SW 1271 (cell line): ENCODE data around the gene SLC35G1.
A peak's percentile ranks its signal among the peaks of the same experiment; 100 is the strongest.

Source experiments
- DNase-seq, 2 experiments: peaks; one replicate each; lab custom pipeline; 2025; lab: John Stamatoyannopoulos, UW

Gene SLC35G1

GRCh38 chr10:93876381-93876780, 17.4 kb upstream of the SLC35G1 start:
- no peak for DNase-seq

- DNase-seq: no peak
Measured at GRCh38 chr10:93879273-93879672, 14.5 kb upstream of the SLC35G1 start.

- DNase-seq: no peak
Measured at GRCh38 chr10:93894516-93895378, 969 bp downstream of the SLC35G1 start.

- no peak for DNase-seq
Measured at GRCh38 chr10:93897070-93897780, 3.4 kb downstream of the SLC35G1 start.

- no peak for DNase-seq
Measured at GRCh38 chr10:93899109-93899508, 5.3 kb downstream of the SLC35G1 start.

- no peak for DNase-seq
Measured at GRCh38 chr10:93903051-93903450, 9.3 kb downstream of the SLC35G1 start.

- DNase-seq: no peak
Measured at GRCh38 chr10:93904901-93905300, 11.1 kb downstream of the SLC35G1 start.

- DNase-seq: no peak
Measured at GRCh38 chr10:93907059-93907458, 13.3 kb downstream of the SLC35G1 start.

GRCh38 chr10:93911866-93912265, 18.1 kb downstream of the SLC35G1 start:
- no peak for DNase-seq

GRCh38 chr10:93912444-93912843, 18.7 kb downstream of the SLC35G1 start:
- DNase-seq: no peak

GRCh38 chr10:93913706-93914105, 19.9 kb downstream of the SLC35G1 start:
- DNase-seq: no peak

- DNase-seq: no peak
Measured at GRCh38 chr10:93915598-93915997, 21.8 kb downstream of the SLC35G1 start.

GRCh38 chr10:93916257-93917063, 22.7 kb downstream of the SLC35G1 start:
- DNase-seq: peak in 1 of 2 experiments; percentile 56

GRCh38 chr10:93917064-93917391, 23.2 kb downstream of the SLC35G1 start:
- DNase-seq: no peak

- no peak for DNase-seq
Measured at GRCh38 chr10:93917821-93918220, 24.0 kb downstream of the SLC35G1 start.

- no peak for DNase-seq
Measured at GRCh38 chr10:93921338-93921737, 27.6 kb downstream of the SLC35G1 start.

- DNase-seq: no peak
Measured at GRCh38 chr10:93926613-93927012, 32.8 kb downstream of the SLC35G1 start.

GRCh38 chr10:93938140-93938539, 44.4 kb downstream of the SLC35G1 start:
- no peak for DNase-seq

GRCh38 chr10:93940881-93941280, 47.1 kb downstream of the SLC35G1 start:
- DNase-seq: no peak

- DNase-seq: no peak
Measured at GRCh38 chr10:93941606-93942005, 47.8 kb downstream of the SLC35G1 start.

GRCh38 chr10:93945819-93946218, 52.0 kb downstream of the SLC35G1 start:
- no peak for DNase-seq

- no peak for DNase-seq
Measured at GRCh38 chr10:93947055-93947454, 53.3 kb downstream of the SLC35G1 start.

- DNase-seq: no peak
Measured at GRCh38 chr10:93947524-93947923, 53.7 kb downstream of the SLC35G1 start.
